H1 (cell line): ENCODE results near the gene MS4A18. TPM values are rescaled to one million over a fixed set of nuclear protein-coding genes. Genes with fewer than 3 reads are reported as not detected.

Experiments
- CTCF ChIA-PET: fragments of 300-600 bp; sonication (Branson Sonifier 250); formaldehyde crosslinking; loops from one replicate; lab custom pipeline; 2021; ENCODE audit not compliant: partially characterized antibody; lab: Charles Lee
- POLR2A ChIA-PET: fragments of 300-600 bp; sonication (Branson Sonifier 250); formaldehyde crosslinking; loops from one replicate; lab custom pipeline; 2021; ENCODE audit warnings: inconsistent platforms; ENCODE audit not compliant: partially characterized antibody; lab: Charles Lee
- DNase-seq, 2 experiments: peaks; one replicate each; pipeline versions ENCODE4 v3.0.0 to v3.0.0-alpha.2; 2010 to 2022; ENCODE audit warnings: low spot score in 2 of 2, low read depth in 1 of 2, mixed read lengths in 1 of 2
- FAIRE-seq: peaks from 2 replicates; lab custom pipeline; 2011; peaks lifted over from hg19 to GRCh38; lab: Jason Lieb, UNC
- H2AFZ ChIP-seq: 2 replicates; pipeline ENCODE4 v1.8.1; 2012; ENCODE audit warnings: low read length, inconsistent platforms
- H2AK5ac ChIP-seq: 2 replicates; pipeline ENCODE4 v1.6.1; 2013; ENCODE audit warnings: low read depth, low read length
- H2BK120ac ChIP-seq: replicated peaks from 2 replicates; pipeline ENCODE3; 2013; ENCODE audit warnings: low read depth, low read length, inconsistent platforms
- H2BK12ac ChIP-seq: 2 replicates; pipeline ENCODE4 v1.6.1; 2013; ENCODE audit warnings: low read depth, low read length
- H2BK15ac ChIP-seq: 2 replicates; pipeline ENCODE4 v1.6.1; 2013; ENCODE audit warnings: low read length
- H2BK20ac ChIP-seq: 2 replicates; pipeline ENCODE4 v1.6.1; 2013; ENCODE audit warnings: low read length
- H2BK5ac ChIP-seq: 2 replicates; pipeline ENCODE4 v1.6.1; 2013; ENCODE audit warnings: low read depth, low read length
- H3K14ac ChIP-seq: 2 replicates; pipeline ENCODE4 v1.6.1; 2013; ENCODE audit warnings: inconsistent platforms; ENCODE audit not compliant: insufficient read length
- H3K18ac ChIP-seq: 2 replicates; pipeline ENCODE4 v1.6.1; 2013; ENCODE audit warnings: low read length; ENCODE audit errors: extremely low read depth
- H3K23ac ChIP-seq: 2 replicates; pipeline ENCODE4 v1.6.1; 2013; ENCODE audit warnings: inconsistent platforms; ENCODE audit not compliant: insufficient read length
- H3K23me2 ChIP-seq: 2 replicates; pipeline ENCODE4 v1.6.1; 2013; ENCODE audit warnings: low read depth, low read length
- H3K27ac ChIP-seq: 2 replicates; pipeline ENCODE4 v1.6.1; 2011; ENCODE audit warnings: low read depth, low read length, inconsistent platforms
- H3K27me3 ChIP-seq, 4 experiments: replicated peaks in 1 of 4; 1 replicate in 1 of 4; 2 replicates in 3 of 4; pipeline versions ENCODE4 v1.6.1 to v1.8.1; 2011 to 2013; ENCODE audit warnings: low read length in 3 of 4, mild to moderate bottlenecking in 3 of 4, inconsistent platforms in 2 of 4, mixed read lengths in 2 of 4, moderate library complexity in 1 of 4; ENCODE audit not compliant: control insufficient read depth in 3 of 4, insufficient read depth in 3 of 4; ENCODE audit errors: extremely low read depth in 1 of 4
- H3K36me3 ChIP-seq, 4 experiments: 2 replicates each; pipeline versions ENCODE4 v1.6.1 to v1.8.1; 2011 to 2013; ENCODE audit warnings: mild to moderate bottlenecking in 4 of 4, low read length in 3 of 4, moderate library complexity in 2 of 4, control low read depth in 1 of 4, inconsistent platforms in 1 of 4; ENCODE audit not compliant: insufficient read depth in 4 of 4, control insufficient read depth in 2 of 4
- H3K4ac ChIP-seq: replicated peaks from 2 replicates; pipeline ENCODE3; 2013; ENCODE audit warnings: low read length, low read depth, mixed read lengths, inconsistent platforms; ENCODE audit not compliant: insufficient read length
- H3K4me1 ChIP-seq, 4 experiments: replicated peaks in 1 of 4; 1 replicate in 1 of 4; 2 replicates in 3 of 4; pipeline versions ENCODE4 v1.6.1 to v1.8.1; 2011 to 2013; ENCODE audit warnings: low read length in 3 of 4, inconsistent platforms in 2 of 4, mixed read lengths in 1 of 4; ENCODE audit not compliant: insufficient read depth in 4 of 4, control insufficient read depth in 3 of 4
- H3K4me2 ChIP-seq, 2 experiments: 2 replicates each; pipeline versions ENCODE4 v1.6.1 to v1.8.1; 2011 to 2013; ENCODE audit warnings: low read depth in 2 of 2, low read length in 2 of 2, control low read depth in 1 of 2, inconsistent platforms in 1 of 2, mild to moderate bottlenecking in 1 of 2; ENCODE audit not compliant: insufficient read depth in 1 of 2
- H3K4me3 ChIP-seq, 4 experiments: fragments of 200-600, 300-600 bp in 1 of 4; sonication (generic), shearing (Covaris generic), sonication (Bioruptor Twin) in 1 of 4; 2 replicates each; pipeline versions ENCODE4 v1.5.1 to v1.8.1; 2011 to 2016; ENCODE audit warnings: low read length in 4 of 4, low read depth in 3 of 4, control low read depth in 2 of 4, inconsistent platforms in 2 of 4, mild to moderate bottlenecking in 2 of 4, mixed read lengths in 1 of 4, moderate library complexity in 1 of 4; ENCODE audit not compliant: insufficient read depth in 2 of 4; ENCODE audit errors: extremely low read depth in 1 of 4
- H3K56ac ChIP-seq: replicated peaks from 2 replicates; pipeline ENCODE3; 2013; ENCODE audit warnings: low read depth, mild to moderate bottlenecking, mixed read lengths, low read length, inconsistent platforms; ENCODE audit not compliant: insufficient read length
- H3K79me1 ChIP-seq: 2 replicates; pipeline ENCODE4 v1.6.1; 2013; ENCODE audit warnings: low read depth, low read length, control low read depth
- H3K79me2 ChIP-seq, 2 experiments: 2 replicates each; pipeline versions ENCODE4 v1.6.1 to v1.8.1; 2012 to 2013; ENCODE audit warnings: low read length in 2 of 2, mild to moderate bottlenecking in 2 of 2, inconsistent platforms in 1 of 2; ENCODE audit not compliant: insufficient read depth in 2 of 2, control insufficient read depth in 1 of 2
- H3K9ac ChIP-seq, 4 experiments: replicated peaks in 1 of 4; 1 replicate in 1 of 4; 2 replicates in 3 of 4; pipeline versions ENCODE4 v1.6.1 to v1.8.1; 2011 to 2013; ENCODE audit warnings: low read depth in 3 of 4, low read length in 3 of 4, control low read depth in 2 of 4, mild to moderate bottlenecking in 2 of 4, moderate library complexity in 2 of 4, inconsistent platforms in 1 of 4; ENCODE audit errors: extremely low read depth in 1 of 4
- H3K9me3 ChIP-seq, 2 experiments: 2 replicates each; pipeline versions ENCODE4 v1.6.1 to v1.8.1; 2012 to 2013; ENCODE audit warnings: mild to moderate bottlenecking in 2 of 2, moderate library complexity in 2 of 2, control low read depth in 1 of 2, inconsistent platforms in 1 of 2, low read depth in 1 of 2, low read length in 1 of 2, mixed read lengths in 1 of 2; ENCODE audit not compliant: insufficient read depth in 2 of 2
- H4K20me1 ChIP-seq, 2 experiments: replicated peaks in 1 of 2; 2 replicates each; pipeline versions ENCODE3 to v1.8.1; 2011 to 2013; ENCODE audit warnings: inconsistent platforms in 2 of 2, low read length in 2 of 2, mild to moderate bottlenecking in 1 of 2; ENCODE audit not compliant: insufficient read depth in 2 of 2, control insufficient read depth in 1 of 2
- H4K5ac ChIP-seq: 2 replicates; pipeline ENCODE4 v1.6.1; 2013; ENCODE audit warnings: low read length, low read depth, mixed read lengths, inconsistent platforms; ENCODE audit not compliant: insufficient read length
- H4K8ac ChIP-seq: 2 replicates; pipeline ENCODE4 v1.8.0; 2013; ENCODE audit warnings: mild to moderate bottlenecking, moderate library complexity, low read length, inconsistent platforms; ENCODE audit not compliant: insufficient read depth; ENCODE audit errors: extremely low read depth
- H4K91ac ChIP-seq: replicated peaks from 2 replicates; pipeline ENCODE3; 2013; ENCODE audit warnings: low read length, mixed read lengths, inconsistent platforms; ENCODE audit not compliant: insufficient read length
- EP300 ChIP-seq, 2 experiments: IDR thresholded peaks; 1 replicate in 1 of 2; 2 replicates in 1 of 2; pipeline ENCODE4 v1.6.1; 2011 to 2012; ENCODE audit warnings: low read depth in 2 of 2, low read length in 2 of 2, mild to moderate bottlenecking in 2 of 2, borderline replicate concordance in 1 of 2, inconsistent platforms in 1 of 2, moderate library complexity in 1 of 2
- KDM4A ChIP-seq: IDR thresholded peaks from one replicate; pipeline ENCODE4 v1.7.1; 2012; ENCODE audit warnings: low read depth, mild to moderate bottlenecking, moderate library complexity, low read length, inconsistent platforms; ENCODE audit not compliant: severe bottlenecking
- ZNF274 ChIP-seq: IDR thresholded peaks from 2 replicates; pipeline ENCODE4 v1.7.0; 2012; ENCODE audit warnings: low read length, borderline replicate concordance; ENCODE audit errors: extremely low read depth
- WGBS, 2 experiments: shearing (Covaris generic) in 1 of 2; methylation state at CpG; one replicate each; pipeline versions ENCODE4 v1.1.6 to v1.1.7; 2013 to 2015; ENCODE audit warnings: low lambda C conversion rate in 2 of 2, mixed read lengths in 2 of 2, inconsistent platforms in 1 of 2, low coverage in 1 of 2, missing lambda C conversion rate in 1 of 2; ENCODE audit not compliant: insufficient replicate concordance in 2 of 2, insufficient coverage in 1 of 2, insufficient read length in 1 of 2; ENCODE audit errors: extremely low coverage in 1 of 2, missing lambda C conversion rate in 1 of 2; 5-methylcytosine and 5-hydroxymethylcytosine counted together
- polyA plus RNA-seq, 7 experiments: library from polyadenylated mRNA; depleted of rRNA in 3 of 7; stranded (reverse) in 5 of 7; unstranded in 2 of 7; fragments of >200 nt in 5 of 7; fragments of 200-250 nt in 2 of 7; gene quantifications; 1 replicate in 5 of 7; 2 replicates in 1 of 7; 4 replicates in 1 of 7; pipeline versions ENCODE4 v1.2.1 to v1.2.3, GENCODE V29; 2011 to 2013; ENCODE audit warnings: missing spikeins in 2 of 7, mixed read lengths in 2 of 7
- total RNA-seq: library from RNA; stranded (reverse); fragmentation: NEBNext Ultra II Directional; extraction: Animal tissue kit (Norgen Biotek cat#: 25700); gene quantifications from 2 replicates; pipeline ENCODE4 v1.2.1, GENCODE V29; 2021

MS4A18 gene
- total and polyA plus RNA-seq, 2 of the 8 experiments (the other 6 are each of a cell fraction or from before 2014, with no cell fraction given), result not detected

GRCh38 chr11:60791153-60791933 is 66.8 kb downstream of the MS4A18 start:
- H2BK20ac ChIP-seq, result no peak overlapping the region
- no peak overlapping the region for H2BK120ac ChIP-seq
- H3K4ac ChIP-seq, result no peak overlapping the region
- FAIRE-seq (no peak), DNase-seq (no peak)
- no peak overlapping the region for H3K14ac ChIP-seq
- H2AFZ ChIP-seq, result no peak overlapping the region
- no peak overlapping the region for H2BK5ac ChIP-seq
- no peaks in the 10 kb centered on the region; a peak in 2 of 7 replicates for H3K27me3 ChIP-seq
- H3K79me1 ChIP-seq, result no peaks in the 10 kb centered on the region
- H3K27ac ChIP-seq, result no peak overlapping the region
- no peak overlapping the region for H2BK12ac ChIP-seq
- no peaks in the 10 kb centered on the region for H4K20me1 ChIP-seq
- H4K91ac ChIP-seq, result no peak overlapping the region
- no peak overlapping the region for H2BK15ac ChIP-seq
- POLR2A ChIA-PET, result interaction anchor here (0.8 kb wide), 1 partner anchor 53 kb away, joined by 3 read pairs; no protein-coding TSS in a partner anchor
- no peak overlapping the region for H4K8ac ChIP-seq
- H3K9ac ChIP-seq, result no peak overlapping the region
- no peak overlapping the region for H3K56ac ChIP-seq
- TF ChIP-seq ZNF274, result peak; percentile 26; the same call in 1 of the 2 replicates
- TF ChIP-seq KDM4A, result no peak
- no peak for TF ChIP-seq EP300 (IDR thresholded peaks at IDR 0.05; ENCODE audit: borderline replicate concordance in 1 of 2, low read depth in 2 of 2, low read length in 2 of 2)
- H3K18ac ChIP-seq, result no peak overlapping the region
- no peak overlapping the region for H3K23ac ChIP-seq
- H3K23me2 ChIP-seq, result no peaks in the 10 kb centered on the region
- H3K79me2 ChIP-seq, result no peaks in the 10 kb centered on the region
- H3K9me3 ChIP-seq, result peaks cover 32 to 54% of the 10 kb centered on the region in 2 experiments
- H3K4me1 ChIP-seq, result no peaks in the 10 kb centered on the region
- CTCF ChIA-PET, result interaction anchor here (0.6 to 2.0 kb wide), 7 partner anchors 8 to 97 kb away, joined by 3 to 7 read pairs (median 4); no protein-coding TSS in a partner anchor
- H3K36me3 ChIP-seq, result no peaks in the 10 kb centered on the region
- H4K5ac ChIP-seq, result no peak overlapping the region
- 89% methylated on average over 4 of the region's 4 CpGs; no CpG with 5 or more reads in 1 of the 2 experiments for whole genome bisulfite sequencing, 2 experiments
- H2AK5ac ChIP-seq, result no peak overlapping the region
- H3K4me3 ChIP-seq, result no peak overlapping the region
- H3K4me2 ChIP-seq, result no peak overlapping the region
